Activated CD4-positive, alpha-beta T cell treated with anti-CD3 and anti-CD28 coated beads, Interleukin-2, Interleukin-6, amounts not matched to agents 100 ng/mL and 50 ng/mL, durations not matched to agents 16 hours and 8 hours (primary cell): Measurements from ENCODE around the gene SAE1.
A peak's percentile ranks its signal among the peaks of the same experiment; 100 is the strongest.
"Not testable (repeated sequence)": the region's sequence is repeated elsewhere in the genome, so short reads cannot be mapped to it uniquely, and the experiment has no call there.

ENCODE experiments used
- DNase-seq: peaks from one replicate; pipeline ENCODE4 v3.0.0-alpha.2; 2020

Gene SAE1

GRCh38 chr19:47132194-47132852 lies 1.7 kb downstream of the SAE1 start:
- DNase-seq: no peak

- DNase-seq: no peak
These were observed 2.4 kb downstream of the SAE1 start for GRCh38 chr19:47133021-47133471.

DNA sequence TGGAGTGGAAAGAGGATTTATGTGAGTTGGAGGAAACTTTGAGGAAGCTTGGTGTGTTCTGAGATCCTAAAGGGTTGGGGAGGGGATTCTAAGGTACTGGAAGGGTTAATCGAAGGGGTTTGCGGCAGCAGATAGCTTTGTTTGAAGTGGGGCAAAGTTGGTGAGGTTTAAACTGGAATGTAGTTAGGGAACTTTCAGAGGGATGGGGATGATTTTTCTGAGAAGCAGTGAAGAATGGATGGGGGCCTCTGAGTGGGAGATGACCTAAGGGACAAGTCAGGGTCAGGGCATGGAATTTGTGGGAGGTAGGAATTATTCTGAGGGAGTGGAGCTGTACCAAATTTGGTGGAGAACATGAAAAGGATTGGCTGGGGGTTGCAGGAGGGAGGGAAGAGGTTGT lies 3.9 kb downstream of the SAE1 start:
- no peak for DNase-seq

GRCh38 chr19:47135156-47135555 lies 4.5 kb downstream of the SAE1 start:
- DNase-seq: no peak

- not testable (repeated sequence) for DNase-seq
These were observed 10.6 kb downstream of the SAE1 start for GRCh38 chr19:47141252-47141651.

DNA sequence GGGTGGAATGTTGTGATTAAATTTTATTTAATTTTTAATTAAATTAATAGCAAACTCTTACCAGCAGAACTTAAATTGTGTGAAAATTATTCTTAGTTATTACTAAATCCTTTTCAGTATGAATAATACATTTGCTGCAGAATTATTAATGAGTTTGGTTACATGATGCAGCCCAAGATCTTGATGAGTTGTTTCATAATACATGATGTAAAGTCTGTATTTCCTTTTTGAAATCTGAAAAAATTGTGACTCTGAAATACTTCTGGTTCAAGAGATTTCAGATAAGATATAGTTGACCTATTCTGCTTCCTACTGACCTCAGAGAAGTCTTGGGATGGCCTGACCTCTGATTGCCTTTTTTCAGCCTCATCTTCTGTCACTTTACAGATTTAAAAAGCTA lies 11.1 kb downstream of the SAE1 start:
- no peak for DNase-seq

- no peak for DNase-seq
These were observed 12.1 kb downstream of the SAE1 start for GRCh38 chr19:47142779-47143178.

DNA sequence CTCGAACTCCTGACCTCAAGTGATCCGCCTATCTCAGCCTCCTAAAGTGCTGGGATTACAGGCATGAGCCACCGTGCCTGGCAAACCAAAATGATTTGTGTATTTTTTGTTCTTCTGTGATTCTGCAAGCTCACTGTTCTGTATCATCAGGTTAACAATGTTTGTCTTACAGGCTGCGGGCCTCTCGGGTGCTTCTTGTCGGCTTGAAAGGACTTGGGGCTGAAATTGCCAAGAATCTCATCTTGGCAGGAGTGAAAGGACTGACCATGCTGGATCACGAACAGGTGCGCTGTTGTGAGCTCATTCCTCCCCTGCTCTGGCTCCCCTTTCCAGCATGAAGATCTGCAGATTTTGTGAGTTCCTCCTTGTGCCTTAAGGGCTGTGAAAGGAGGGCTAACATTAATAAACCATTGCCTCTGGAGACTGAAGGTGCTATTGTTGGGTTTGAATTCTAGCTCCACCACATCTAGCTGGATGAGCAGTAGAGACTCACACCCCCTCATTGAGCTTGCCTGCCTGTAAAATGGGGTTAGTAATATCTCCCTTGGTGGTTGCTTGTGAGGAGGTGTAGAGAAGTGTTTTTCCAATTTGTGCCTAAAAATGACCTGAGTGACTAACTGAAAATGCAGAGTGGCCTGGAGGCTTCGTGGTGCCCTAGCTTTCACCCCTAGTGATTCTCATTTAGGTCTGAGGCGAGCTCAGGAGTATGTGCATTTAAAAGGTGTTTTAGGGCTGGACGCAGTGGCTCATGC lies 12.9 kb downstream of the SAE1 start:
- no peak for DNase-seq

GRCh38 chr19:47144630-47145029 lies 14.0 kb downstream of the SAE1 start:
- DNase-seq: no peak

- DNase-seq: no peak
These were observed 15.2 kb downstream of the SAE1 start for GRCh38 chr19:47145639-47146486.

DNA sequence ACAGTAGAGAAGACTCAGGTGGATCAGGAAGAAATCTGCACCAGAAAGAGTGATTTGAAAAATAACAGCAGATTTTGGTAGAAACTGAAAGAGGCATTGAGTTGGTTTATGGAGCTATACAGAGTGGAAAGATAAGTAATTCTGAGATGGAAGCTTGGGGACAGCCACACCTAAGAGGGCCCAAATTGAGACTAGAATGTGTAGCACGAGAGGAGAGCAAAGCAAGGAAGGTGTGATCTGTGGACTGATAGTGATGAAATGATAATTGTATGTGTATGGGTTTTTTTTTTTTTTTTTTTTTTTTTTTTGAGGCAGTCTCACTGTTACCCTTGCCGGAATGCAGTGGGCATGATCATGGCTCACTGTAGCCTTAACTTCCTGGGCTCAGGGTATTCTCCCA lies 16.3 kb downstream of the SAE1 start:
- peak; percentile 21 for DNase-seq

GRCh38 chr19:47151627-47152026 lies 21.0 kb downstream of the SAE1 start:
- DNase-seq: no peak

DNA sequence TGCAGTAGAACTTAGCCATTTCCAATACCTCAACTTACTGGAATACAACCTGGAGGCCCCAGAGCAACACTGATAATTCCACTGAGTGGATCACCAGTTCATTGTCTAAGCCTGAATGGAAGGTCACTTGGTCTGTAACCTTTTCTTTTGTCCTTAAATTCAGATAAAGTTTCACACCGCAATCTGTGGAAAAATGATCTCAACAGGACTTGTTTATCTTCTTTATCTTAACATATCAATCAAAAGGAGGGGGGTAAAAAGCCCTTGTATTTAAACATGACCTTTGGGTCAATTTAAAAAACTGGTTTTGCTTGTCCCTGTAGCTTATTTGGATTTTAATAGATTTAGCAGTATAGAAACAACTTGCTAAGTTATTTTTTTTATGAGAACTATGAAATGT lies 21.6 kb downstream of the SAE1 start:
- DNase-seq: no peak

GRCh38 chr19:47152632-47153031 lies 22.0 kb downstream of the SAE1 start:
- DNase-seq: no peak

- no peak for DNase-seq
These were observed 22.6 kb downstream of the SAE1 start for GRCh38 chr19:47153266-47153665.

GRCh38 chr19:47155148-47155547 lies 24.5 kb downstream of the SAE1 start:
- DNase-seq: no peak

DNA sequence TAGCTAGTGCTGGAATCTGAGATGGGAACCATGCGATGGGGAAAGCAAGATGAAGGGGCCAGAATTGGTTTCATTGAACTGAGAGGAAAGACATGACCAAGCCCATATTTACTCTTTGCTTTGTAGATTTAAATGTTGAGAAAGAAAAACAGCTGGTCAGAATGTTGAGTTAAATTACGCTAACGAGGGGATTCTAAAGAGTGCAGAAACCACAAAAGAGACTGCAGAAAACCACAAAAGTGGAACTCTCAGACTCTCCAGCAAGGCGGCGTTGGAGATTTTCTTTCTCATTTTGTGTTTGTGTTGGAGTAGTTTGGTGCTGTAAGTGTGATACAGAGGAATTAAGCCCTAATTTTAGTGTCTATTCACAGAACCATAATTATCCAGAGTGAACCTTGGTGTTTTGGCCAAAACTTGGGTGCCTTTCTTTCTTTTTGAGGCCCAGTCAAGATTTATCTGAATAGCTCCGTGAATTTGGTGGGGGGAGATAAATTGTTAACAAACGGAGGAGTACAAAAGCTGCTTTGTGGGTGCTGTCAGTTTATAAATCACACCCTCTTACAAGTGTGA lies 26.3 kb downstream of the SAE1 start:
- DNase-seq: peak; percentile 64

DNA sequence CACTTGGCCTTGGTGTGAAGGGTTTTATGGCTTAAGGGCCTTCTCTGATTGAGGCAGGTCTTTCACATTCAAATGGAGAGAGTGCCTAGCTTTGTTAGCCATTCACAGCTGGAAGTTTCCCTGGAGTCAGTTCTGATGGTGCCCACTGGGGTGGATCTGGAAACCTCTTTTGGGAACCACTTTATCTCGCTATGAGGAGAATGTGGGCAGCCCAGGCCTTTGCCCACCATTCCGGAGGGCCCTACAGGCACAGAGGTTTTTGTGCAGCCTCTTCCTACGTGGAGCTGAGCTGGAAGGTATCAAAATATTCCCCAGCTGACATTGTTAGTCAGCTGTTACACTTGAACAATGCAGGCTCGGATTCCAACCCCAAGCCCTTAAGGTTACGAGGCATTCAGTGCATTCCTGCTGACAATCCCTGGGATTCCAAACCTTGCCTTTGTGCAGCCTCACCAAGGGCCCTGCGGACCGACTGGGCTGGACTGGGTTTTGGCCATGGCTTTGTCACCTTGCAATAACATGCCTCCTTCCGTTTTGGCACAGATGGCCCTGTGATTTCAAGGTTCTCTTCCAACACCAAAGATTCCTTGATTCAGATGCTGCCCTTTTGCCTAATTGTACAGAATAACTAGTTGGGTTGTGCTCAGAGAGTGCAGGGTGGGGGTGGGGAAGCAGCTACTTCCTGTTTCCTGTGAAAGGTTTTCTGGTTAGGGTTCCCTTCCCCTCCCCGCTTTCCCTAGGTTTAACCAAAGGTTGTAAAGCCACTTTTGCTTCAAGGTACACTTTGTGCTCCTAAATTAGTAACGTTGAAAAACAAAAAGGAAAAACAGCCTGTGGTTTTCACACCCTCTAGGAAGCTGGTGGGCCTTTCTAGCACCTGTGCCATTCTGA lies 27.0 kb downstream of the SAE1 start:
- peak; percentile 47 for DNase-seq

DNA sequence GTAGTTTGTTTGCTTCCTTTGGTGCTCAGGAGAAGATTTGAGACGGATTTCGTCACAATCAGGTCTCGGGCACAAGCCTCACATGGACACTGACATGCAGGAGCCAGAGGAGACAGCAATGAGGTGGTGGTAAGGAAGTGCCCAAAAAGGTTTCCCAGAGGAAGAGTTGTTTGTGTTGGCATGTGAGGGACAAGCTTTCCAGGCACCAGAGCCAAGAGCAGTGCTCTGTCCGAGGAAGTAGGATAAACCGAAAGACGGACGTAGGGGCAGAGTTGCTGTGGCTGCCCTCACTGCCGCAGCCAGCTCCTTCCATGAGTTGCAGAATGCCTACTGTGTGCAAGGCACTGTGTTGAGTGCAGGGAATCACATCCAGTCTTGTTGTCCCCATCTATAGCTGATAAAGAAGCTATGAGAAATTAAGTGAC lies 27.7 kb downstream of the SAE1 start:
- DNase-seq: no peak

DNA sequence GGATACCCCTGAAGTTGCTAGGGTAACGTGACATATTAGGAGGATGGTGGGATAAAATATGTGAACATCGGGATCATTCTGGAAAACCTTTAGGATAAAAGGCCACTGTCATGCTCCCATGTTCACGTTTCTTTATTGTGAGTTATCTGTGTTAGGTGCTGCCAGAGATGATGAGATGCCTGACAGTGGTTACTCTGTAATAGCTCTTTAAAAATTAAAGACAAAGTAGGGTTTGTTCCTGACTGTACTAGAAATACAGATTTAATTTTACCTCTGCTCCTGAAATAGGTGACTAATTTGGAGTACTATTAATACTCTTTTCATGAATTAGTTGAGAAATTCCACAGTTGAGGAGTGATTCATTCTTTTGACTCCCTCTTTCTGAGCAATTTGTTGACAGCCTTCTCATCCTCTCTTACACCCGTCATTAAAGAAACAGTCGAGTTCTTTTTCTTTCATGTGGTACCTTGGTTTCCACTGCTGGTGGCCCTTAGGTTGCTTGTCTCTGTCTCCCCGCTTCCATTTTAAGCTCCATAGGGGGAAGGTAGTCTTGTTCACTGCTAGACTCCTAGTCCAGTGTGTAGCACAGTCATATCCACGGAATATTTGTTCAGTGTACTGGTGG lies 28.4 kb downstream of the SAE1 start:
- peak; percentile 44 for DNase-seq

- DNase-seq: no peak
These were observed 31.3 kb downstream of the SAE1 start for GRCh38 chr19:47161876-47162489.
